Activated T-cell treated with anti-CD3 and anti-CD28 coated beads, Interleukin-2, amount 50 U/mL, for 48 hours (primary cell): ENCODE data around the gene ELAC2.

Experiments used
- DNase-seq, 2 experiments: peaks; one replicate each; pipeline ENCODE4 v3.0.0-alpha.2; 2020

The ELAC2 gene, protein sequence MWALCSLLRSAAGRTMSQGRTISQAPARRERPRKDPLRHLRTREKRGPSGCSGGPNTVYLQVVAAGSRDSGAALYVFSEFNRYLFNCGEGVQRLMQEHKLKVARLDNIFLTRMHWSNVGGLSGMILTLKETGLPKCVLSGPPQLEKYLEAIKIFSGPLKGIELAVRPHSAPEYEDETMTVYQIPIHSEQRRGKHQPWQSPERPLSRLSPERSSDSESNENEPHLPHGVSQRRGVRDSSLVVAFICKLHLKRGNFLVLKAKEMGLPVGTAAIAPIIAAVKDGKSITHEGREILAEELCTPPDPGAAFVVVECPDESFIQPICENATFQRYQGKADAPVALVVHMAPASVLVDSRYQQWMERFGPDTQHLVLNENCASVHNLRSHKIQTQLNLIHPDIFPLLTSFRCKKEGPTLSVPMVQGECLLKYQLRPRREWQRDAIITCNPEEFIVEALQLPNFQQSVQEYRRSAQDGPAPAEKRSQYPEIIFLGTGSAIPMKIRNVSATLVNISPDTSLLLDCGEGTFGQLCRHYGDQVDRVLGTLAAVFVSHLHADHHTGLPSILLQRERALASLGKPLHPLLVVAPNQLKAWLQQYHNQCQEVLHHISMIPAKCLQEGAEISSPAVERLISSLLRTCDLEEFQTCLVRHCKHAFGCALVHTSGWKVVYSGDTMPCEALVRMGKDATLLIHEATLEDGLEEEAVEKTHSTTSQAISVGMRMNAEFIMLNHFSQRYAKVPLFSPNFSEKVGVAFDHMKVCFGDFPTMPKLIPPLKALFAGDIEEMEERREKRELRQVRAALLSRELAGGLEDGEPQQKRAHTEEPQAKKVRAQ

GRCh38 chr17:13017655-13018459 lies at the start of gene ELAC2:
Gene ELAC2, minus strand, starts transcription at chr17:13018027. Its CDS starts 80 bp downstream, at chr17:13017947.
- peak; percentile 95 to 97 for DNase-seq

GRCh38 chr17:13065032-13065431 lies 47.2 kb upstream of the ELAC2 start:
- no peak for DNase-seq

- no peak for DNase-seq
Observed at GRCh38 chr17:13055131-13055530, 37.3 kb upstream of the ELAC2 start.

- no peak for DNase-seq
Observed at GRCh38 chr17:13054666-13055065, 36.8 kb upstream of the ELAC2 start.

- no peak for DNase-seq
Observed at GRCh38 chr17:13051915-13052314, 34.1 kb upstream of the ELAC2 start.

DNA sequence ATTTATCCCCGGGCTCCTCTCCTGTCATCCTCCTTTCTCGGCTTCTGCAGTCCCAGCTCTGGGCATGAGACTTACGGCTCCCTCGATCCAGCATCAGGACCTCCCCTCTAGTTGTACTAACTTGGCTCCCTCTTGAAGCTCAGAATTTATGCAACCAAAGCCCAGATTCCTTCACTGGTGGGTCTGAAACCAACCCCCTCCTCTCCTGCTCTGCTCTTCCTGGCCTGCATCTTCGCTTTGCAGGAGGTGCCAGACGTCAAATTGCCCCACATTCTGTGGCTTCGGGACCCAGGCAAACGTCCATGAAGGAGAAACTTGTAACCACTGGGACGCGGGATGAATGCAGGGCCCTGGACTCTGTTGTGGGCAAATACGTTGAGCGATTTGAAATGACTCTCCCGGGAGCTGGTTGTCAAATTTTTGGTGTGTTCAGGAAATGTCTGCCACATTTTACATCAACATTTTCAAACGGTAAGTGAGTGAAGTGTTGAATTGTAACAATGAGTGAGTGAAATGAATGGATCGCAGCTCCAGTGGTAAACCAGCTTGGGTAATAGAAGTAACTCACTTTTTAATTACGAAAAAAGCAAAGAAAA lies 29.3 kb upstream of the ELAC2 start:
- DNase-seq = no peak

- DNase-seq = no peak
Observed at GRCh38 chr17:13046361-13046760, 28.5 kb upstream of the ELAC2 start.

GRCh38 chr17:13044572-13045065 lies 26.8 kb upstream of the ELAC2 start:
- DNase-seq = no peak

- DNase-seq = no peak
Observed at GRCh38 chr17:13038931-13039665, 21.3 kb upstream of the ELAC2 start.

DNA sequence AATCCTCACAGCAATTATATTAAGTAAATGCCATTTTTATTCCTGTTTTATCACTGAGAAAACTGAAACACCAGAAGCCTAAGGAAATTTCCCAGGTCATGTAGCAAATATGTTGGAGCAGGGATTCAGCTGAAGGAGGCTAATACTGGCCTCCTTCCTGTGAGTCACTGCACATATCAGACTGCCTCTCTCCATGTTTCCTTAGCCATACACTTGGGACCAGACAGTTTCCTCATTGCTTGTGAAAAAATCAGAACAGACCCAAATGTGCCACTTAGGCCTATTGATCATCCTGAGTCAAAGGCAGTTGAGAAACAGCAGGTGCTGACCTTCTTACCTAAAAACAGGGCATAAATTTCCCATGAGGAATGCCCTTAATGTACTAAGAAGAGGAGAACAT lies 18.9 kb upstream of the ELAC2 start:
- no peak for DNase-seq

DNA sequence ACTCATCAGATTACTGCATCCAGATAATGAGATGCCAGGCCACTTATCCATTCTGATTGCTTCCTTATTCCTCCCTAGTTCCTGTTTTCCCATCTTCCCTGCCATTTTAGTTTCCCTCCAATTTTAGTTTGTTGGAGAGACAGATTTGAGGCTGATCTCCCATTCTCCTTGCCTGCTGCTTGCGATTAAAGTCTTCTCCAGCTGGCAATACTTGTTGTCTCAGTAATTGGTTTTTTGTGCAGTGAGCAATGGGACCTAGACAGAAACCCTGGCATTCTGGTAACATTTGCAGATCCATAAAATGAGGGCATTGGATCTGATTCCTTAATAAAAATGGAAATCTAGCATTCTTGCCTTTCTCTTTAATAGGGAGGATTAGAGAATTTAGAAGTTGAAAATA lies 17.6 kb upstream of the ELAC2 start:
- DNase-seq = no peak

GRCh38 chr17:13031718-13032350 lies 14.0 kb upstream of the ELAC2 start:
- DNase-seq = peak; percentile 54 to 61

GRCh38 chr17:13030459-13031300 lies 12.9 kb upstream of the ELAC2 start:
- DNase-seq = peak; percentile 56 to 57

GRCh38 chr17:13030056-13030455 lies 12.2 kb upstream of the ELAC2 start:
- no peak for DNase-seq

GRCh38 chr17:13029340-13029739 lies 11.5 kb upstream of the ELAC2 start:
- no peak for DNase-seq

DNA sequence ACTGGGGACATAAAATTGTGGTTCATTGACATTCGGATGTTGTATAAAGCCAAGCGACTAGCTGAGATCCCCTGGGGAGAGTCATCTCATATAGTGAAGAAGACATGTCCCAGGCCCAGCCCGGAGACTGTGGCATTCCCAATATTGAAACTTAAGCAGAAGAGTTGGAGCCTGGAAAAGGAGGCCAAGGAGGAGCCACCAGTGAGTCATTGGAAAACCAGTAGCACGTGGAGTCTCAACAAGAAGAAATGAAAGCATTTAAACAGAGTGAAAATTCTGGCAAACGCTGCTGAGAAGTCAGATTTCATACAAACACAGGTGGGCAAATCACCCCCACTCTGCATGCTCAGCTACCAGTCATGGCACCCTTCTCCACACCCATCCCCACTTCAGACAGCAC lies 9.4 kb upstream of the ELAC2 start:
- no peak for DNase-seq

DNA sequence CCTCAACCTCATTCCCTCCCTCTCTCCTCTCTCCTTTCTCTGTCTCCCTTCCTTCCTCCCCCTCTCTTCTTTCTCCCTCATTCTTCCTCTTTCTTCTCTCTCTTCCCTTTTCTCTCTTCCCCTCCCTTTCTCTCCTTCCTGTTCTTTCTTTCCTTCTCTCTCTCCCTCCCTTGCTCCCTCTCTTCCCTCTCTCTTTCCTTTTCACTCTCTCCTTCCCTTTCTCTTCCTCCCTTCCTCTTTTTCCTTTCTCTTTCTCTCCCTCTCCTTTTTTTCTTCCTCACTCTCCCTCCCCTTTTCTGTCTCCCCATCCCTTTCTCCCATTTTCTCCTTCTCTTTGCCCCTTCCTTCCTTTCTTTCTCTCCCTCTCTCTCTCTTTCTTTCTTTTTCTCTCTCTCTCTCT lies 7.9 kb upstream of the ELAC2 start:
- no peak for DNase-seq

GRCh38 chr17:13025258-13025627 lies 7.4 kb upstream of the ELAC2 start:
- DNase-seq = no peak

DNA sequence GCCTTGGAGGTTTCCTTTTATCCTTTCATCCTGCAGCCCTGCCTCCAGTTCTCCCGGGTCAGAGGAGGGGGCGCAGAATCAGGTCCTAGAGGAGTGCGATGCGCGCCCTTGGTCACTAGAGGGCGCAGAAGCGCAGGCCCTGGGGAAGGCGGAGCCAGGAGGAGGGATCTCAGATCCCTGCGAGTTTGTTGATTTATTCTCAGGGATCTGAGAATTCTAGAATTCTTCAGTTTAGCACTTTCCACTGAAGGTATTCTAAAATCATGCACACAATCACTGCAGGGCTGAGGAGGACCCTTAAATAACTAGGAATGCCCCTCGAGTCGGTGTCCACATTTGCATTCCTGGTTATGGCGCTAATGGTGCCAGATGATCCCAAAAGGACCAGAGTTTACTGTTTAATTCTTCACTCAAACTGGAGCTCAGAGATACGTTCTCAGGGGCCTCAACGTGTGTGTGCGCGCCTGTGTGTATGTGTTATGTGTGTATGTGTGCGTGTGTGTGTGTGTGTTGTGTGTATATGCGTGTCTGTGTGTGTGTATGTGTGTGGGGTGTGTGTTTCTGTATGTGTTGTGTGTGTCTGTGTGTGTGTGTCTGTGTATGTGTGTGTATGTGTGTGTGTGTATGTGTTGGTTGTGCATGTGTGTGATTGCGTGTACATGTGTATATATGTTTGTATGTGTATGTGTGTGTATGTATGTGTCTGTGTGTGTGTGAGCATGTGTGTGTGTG lies 6.9 kb upstream of the ELAC2 start:
- peak; percentile 74 to 80 for DNase-seq

DNA sequence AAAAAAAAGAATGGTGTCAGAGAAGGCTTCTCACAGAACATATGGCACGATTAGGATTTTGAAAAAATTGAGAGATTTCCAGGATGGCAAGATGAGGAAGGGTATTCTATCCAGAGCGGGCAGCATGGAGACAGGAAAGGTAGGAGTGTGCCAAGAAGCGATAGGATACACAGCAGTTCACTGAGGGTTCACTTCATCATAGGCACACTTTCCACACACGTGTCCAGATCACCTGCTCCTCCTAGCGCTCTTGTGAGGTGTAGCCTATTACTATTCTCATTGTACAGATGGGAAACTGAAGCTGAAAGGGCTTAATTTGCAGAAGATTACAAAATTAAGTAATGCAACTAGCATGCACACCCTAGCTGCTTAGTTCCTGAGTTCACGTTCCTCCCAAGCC lies 6.2 kb upstream of the ELAC2 start:
- DNase-seq = no peak
